Measurements from ENCODE around the gene THSD4.

The THSD4 gene

DNA sequence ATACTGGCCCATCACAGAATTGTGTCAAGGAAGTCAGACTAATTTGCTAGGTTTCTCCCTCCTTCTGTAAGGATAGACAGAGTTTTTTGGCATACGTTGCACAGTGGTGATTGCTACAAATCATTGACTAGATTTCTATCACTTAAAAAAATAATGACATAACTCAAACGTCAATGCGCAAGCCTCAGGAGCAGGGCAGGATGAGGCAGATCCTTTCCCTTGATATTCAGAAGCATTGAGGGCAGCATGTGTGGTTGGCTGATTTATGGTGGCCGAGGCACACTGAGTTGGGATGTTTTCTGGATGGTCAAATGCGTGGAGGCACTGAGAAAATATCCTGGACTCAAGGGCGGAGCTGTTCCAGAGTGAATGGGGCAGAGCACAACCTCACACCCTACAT lies 14.4 kb downstream of the THSD4 start:
- Histone ChIP-seq H3K79me2 (ENCODE audit: low read length) (no peaks in the 10 kb centered on the region), H3K4me1 (ENCODE audit: low read length) (no peaks in the 10 kb centered on the region), H3K27me3 (ENCODE audit: low read depth, low read length) (peaks cover 32% of the 10 kb centered on the region), H3K4me2 (ENCODE audit: low read length) (no peak overlapping the region), H3K9ac (ENCODE audit: low read length) (no peak overlapping the region), H4K20me1 (ENCODE audit: insufficient read depth, low read length) (no peaks in the 10 kb centered on the region), H3K9me3 (ENCODE audit: insufficient read depth, low read length) (no peaks in the 10 kb centered on the region), H3K27ac (ENCODE audit: low read length) (no peak overlapping the region), H3K36me3 (replicated peaks; ENCODE audit: low read depth, low read length) (no peaks in the 10 kb centered on the region), H3K4me3 (ENCODE audit: low read length) (no peak overlapping the region), H2AFZ (ENCODE audit: low read depth, low read length) (no peak overlapping the region)
- no peak for TF ChIP-seq EZH2phosphoT487 (IDR thresholded peaks at IDR 0.05; ENCODE audit: low read depth)
- TF ChIP-seq, protein P1, sequence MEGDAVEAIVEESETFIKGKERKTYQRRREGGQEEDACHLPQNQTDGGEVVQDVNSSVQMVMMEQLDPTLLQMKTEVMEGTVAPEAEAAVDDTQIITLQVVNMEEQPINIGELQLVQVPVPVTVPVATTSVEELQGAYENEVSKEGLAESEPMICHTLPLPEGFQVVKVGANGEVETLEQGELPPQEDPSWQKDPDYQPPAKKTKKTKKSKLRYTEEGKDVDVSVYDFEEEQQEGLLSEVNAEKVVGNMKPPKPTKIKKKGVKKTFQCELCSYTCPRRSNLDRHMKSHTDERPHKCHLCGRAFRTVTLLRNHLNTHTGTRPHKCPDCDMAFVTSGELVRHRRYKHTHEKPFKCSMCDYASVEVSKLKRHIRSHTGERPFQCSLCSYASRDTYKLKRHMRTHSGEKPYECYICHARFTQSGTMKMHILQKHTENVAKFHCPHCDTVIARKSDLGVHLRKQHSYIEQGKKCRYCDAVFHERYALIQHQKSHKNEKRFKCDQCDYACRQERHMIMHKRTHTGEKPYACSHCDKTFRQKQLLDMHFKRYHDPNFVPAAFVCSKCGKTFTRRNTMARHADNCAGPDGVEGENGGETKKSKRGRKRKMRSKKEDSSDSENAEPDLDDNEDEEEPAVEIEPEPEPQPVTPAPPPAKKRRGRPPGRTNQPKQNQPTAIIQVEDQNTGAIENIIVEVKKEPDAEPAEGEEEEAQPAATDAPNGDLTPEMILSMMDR (IDR thresholded peaks at IDR 0.05; ENCODE audit: low read depth, low read length), result no peak

DNA sequence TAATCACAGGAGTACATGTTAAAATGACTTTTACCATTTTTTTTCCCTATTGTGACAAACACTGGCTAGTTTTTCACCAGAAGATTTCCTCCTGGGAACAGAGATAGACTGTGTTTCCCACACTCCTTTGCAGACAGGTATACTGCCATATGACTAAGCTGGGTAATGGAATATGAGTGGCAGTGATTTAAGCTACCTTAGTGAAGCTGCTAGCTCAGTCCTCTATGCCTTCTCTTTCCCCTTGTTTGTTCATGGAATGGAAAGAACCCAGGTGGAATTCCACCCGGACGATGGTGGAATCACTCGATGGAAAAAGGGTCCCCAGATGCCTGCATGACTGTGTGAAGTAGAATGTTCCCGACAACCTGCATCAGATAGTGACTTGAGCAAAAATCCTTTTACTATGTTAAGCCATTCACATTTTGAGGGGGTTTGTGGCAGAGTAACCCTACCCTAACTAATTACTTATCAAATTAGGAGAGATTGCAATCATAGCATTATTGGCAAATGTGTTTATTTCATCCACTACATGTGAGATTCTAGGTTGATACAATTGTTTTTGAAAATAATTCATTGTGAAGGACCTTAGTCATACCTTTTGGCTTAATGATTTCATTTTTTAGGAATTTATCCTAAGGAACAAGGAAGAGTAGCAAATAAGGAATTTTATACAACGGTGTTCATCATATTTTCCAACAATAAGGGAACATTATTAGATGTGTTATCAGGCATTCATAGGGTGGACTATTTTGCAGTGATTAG lies 16.5 kb downstream of the THSD4 start:
- Histone ChIP-seq H3K27me3 (ENCODE audit: low read depth, low read length) (peaks cover 21% of the 10 kb centered on the region; the same call in 1 of the 2 replicates), H3K9ac (ENCODE audit: low read length) (no peak overlapping the region), H4K20me1 (ENCODE audit: insufficient read depth, low read length) (no peaks in the 10 kb centered on the region), H3K36me3 (replicated peaks; ENCODE audit: low read depth, low read length) (no peaks in the 10 kb centered on the region), H3K27ac (ENCODE audit: low read length) (no peak overlapping the region), H3K4me3 (ENCODE audit: low read length) (no peak overlapping the region), H3K79me2 (ENCODE audit: low read length) (no peaks in the 10 kb centered on the region), H3K4me1 (ENCODE audit: low read length) (no peaks in the 10 kb centered on the region), H2AFZ (ENCODE audit: low read depth, low read length) (no peak overlapping the region), H3K9me3 (ENCODE audit: insufficient read depth, low read length) (no peaks in the 10 kb centered on the region), H3K4me2 (ENCODE audit: low read length) (no peak overlapping the region)
- TF ChIP-seq EZH2phosphoT487 (IDR thresholded peaks at IDR 0.05; ENCODE audit: low read depth), result no peak
- TF ChIP-seq, protein P1 (IDR thresholded peaks at IDR 0.05; ENCODE audit: low read depth, low read length), result no peak

DNA sequence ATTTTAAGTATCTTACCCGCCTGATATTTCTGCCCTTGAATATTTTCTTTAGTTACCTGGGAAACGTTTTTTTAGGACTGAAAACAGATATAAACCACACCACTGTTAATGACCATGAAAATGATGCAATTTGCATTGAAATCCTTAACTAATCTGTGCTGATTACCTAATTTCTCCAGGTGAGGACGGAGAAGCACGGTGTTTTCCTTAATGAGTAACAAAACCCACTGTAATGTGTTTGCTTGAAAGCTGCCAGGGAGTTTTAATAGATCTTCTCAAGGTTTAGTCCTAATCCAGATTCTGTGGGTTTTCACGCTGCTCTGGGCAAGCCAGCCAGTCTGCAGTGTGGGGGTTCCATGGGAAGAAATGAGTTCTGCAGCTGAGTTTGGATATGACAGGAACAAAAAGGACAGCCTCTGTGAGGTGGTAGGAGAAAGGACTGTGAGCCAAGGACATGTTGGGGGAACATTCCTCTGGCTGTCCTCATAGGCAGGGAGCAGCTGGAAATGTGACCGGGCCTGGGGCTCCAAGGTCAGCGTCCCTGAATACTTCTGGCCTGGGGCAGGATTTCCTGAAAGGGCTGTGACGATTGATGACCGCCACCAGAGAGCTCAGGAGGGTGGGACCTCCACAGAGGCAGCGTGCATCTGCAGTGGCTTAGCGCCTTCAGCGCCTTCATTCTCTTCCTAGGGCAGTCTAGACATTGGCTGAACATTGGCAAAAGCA lies 18.6 kb downstream of the THSD4 start:
- Histone ChIP-seq H3K36me3 (replicated peaks; ENCODE audit: low read depth, low read length) (no peaks in the 10 kb centered on the region), H3K9ac (ENCODE audit: low read length) (no peak overlapping the region), H4K20me1 (ENCODE audit: insufficient read depth, low read length) (no peaks in the 10 kb centered on the region), H3K9me3 (ENCODE audit: insufficient read depth, low read length) (no peaks in the 10 kb centered on the region), H3K27ac (ENCODE audit: low read length) (no peak overlapping the region), H3K79me2 (ENCODE audit: low read length) (no peaks in the 10 kb centered on the region), H3K4me3 (ENCODE audit: low read length) (no peak overlapping the region), H2AFZ (ENCODE audit: low read depth, low read length) (no peak overlapping the region), H3K27me3 (ENCODE audit: low read depth, low read length) (peaks cover 17% of the 10 kb centered on the region; the same call in 1 of the 2 replicates), H3K4me2 (ENCODE audit: low read length) (no peak overlapping the region), H3K4me1 (ENCODE audit: low read length) (no peaks in the 10 kb centered on the region)
- no peak for TF ChIP-seq EZH2phosphoT487 (IDR thresholded peaks at IDR 0.05; ENCODE audit: low read depth)
- TF ChIP-seq, protein P1 (IDR thresholded peaks at IDR 0.05; ENCODE audit: low read depth, low read length), result no peak

DNA sequence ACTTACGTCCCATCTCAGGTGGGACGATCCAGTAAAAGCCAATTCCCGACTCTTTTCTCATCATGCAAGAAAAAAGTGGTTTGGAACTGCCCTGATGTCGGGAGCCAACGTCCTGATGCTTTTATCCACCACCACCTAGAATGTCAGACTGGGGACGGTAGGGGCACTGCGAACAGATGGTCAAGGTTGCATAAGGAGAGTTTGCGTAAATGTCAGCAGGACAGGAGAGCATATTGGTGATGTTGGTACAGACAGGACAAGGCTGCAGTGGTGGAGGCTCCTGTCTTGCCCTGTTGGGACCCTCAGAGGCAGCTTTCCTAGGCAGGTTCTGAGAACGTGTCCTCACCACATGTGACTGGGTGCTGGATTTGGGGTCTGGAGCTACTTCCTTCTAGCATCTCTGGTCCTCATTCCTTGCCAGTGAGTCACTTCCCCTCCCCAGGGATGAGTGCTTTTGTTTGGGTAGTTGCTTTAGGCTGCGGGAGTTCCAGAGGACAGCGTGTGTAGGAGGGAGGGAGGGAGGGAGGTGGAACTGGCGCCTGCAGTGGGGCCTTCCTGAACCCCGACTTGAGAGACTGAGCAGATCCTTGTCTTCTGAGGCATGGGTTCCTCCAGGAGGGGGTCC lies 21.0 kb downstream of the THSD4 start:
- peaks cover 21% of the 10 kb centered on the region; the same call in 1 of the 2 replicates for H3K27me3 ChIP-seq (ENCODE audit: low read depth, low read length)
- no peaks in the 10 kb centered on the region for H3K79me2 ChIP-seq (ENCODE audit: low read length)
- no peak overlapping the region for H3K4me2 ChIP-seq (ENCODE audit: low read length)
- no peak overlapping the region for H3K9ac ChIP-seq (ENCODE audit: low read length)
- no peaks in the 10 kb centered on the region for H4K20me1 ChIP-seq (ENCODE audit: insufficient read depth, low read length)
- TF ChIP-seq EZH2phosphoT487 (IDR thresholded peaks at IDR 0.05; ENCODE audit: low read depth), result no peak
- TF ChIP-seq, protein P1 (IDR thresholded peaks at IDR 0.05; ENCODE audit: low read depth, low read length), result no peak
- no peaks in the 10 kb centered on the region for H3K9me3 ChIP-seq (ENCODE audit: insufficient read depth, low read length)
- no peak overlapping the region for H2AFZ ChIP-seq (ENCODE audit: low read depth, low read length)
- no peaks in the 10 kb centered on the region for H3K4me1 ChIP-seq (ENCODE audit: low read length)
- H3K4me3 ChIP-seq (ENCODE audit: low read length), result no peak overlapping the region
- no peaks in the 10 kb centered on the region for H3K36me3 ChIP-seq (replicated peaks; ENCODE audit: low read depth, low read length)
- H3K27ac ChIP-seq (ENCODE audit: low read length), result no peak overlapping the region

All from OCI-LY3 (cell line).